PC-3 (cell line): ENCODE data around the gene KRTAP6-2. TPM values are rescaled to one million over a fixed set of nuclear protein-coding genes. Genes with fewer than 3 reads are reported as not detected.

Source experiments
- ATAC-seq: fragments of 200-7000 bp; cut with Tn5 transposase; 2 replicates; pipeline ENCODE4 v1.9.1; 2020; ENCODE audit warnings: mild to moderate bottlenecking, moderate library complexity
- BruUV-seq: library from RNA; stranded (reverse); fragments of 400-500 nt; replicated peaks from 2 replicates; lab custom pipeline; 2021; lab: Mats Ljungman, UMichigan
- CTCF ChIA-PET: fragments of 300-600 bp; sonication (Branson Sonifier 250); formaldehyde crosslinking; loops from one replicate; lab custom pipeline; 2022; ENCODE audit warnings: antibody characterized with exemption; lab: Charles Lee
- POLR2A ChIA-PET: fragments of 300-600 bp; sonication (Branson Sonifier 250); formaldehyde crosslinking; loops from one replicate; lab custom pipeline; 2022; ENCODE audit warnings: antibody characterized with exemption; ENCODE audit not compliant: unreplicated experiment; lab: Charles Lee
- DNase-seq: peaks from one replicate; pipeline ENCODE4 v3.0.0-alpha.2; 2015
- H2AFZ ChIP-seq: fragments of 300-600 bp; sonication (generic); 2 replicates; pipeline ENCODE4 v1.6.0; 2016; ENCODE audit warnings: antibody characterized with exemption, low read length
- H3F3A ChIP-seq: fragments of 300-600 bp; sonication (generic); one replicate; pipeline ENCODE4 v1.6.0; 2017; ENCODE audit warnings: antibody characterized with exemption, low read length, control low read depth, mild to moderate bottlenecking; ENCODE audit not compliant: unreplicated experiment
- H3K27ac ChIP-seq: fragments of 300-600 bp; sonication (generic); 2 replicates; pipeline ENCODE4 v1.5.1; 2016; ENCODE audit warnings: mild to moderate bottlenecking, low read length
- H3K27me3 ChIP-seq: fragments of 300-600 bp; sonication (generic); 2 replicates; pipeline ENCODE4 v1.6.1; 2016; ENCODE audit warnings: low read length, mixed read lengths
- H3K36me3 ChIP-seq: fragments of 300-600 bp; sonication (generic); 2 replicates; pipeline ENCODE4 v1.6.1; 2016; ENCODE audit warnings: low read depth, mixed run types, low read length, mixed read lengths
- H3K4me1 ChIP-seq: fragments of 300-600 bp; sonication (generic); 2 replicates; pipeline ENCODE4 v1.5.1; 2016; ENCODE audit warnings: low read length; ENCODE audit not compliant: insufficient read depth
- H3K4me2 ChIP-seq: fragments of 300-600 bp; sonication (generic); 2 replicates; pipeline ENCODE4 v1.6.0; 2016; ENCODE audit warnings: low read length
- H3K4me3 ChIP-seq: fragments of 300-600 bp; sonication (generic); 2 replicates; pipeline ENCODE4 v1.5.1; 2016; ENCODE audit warnings: mild to moderate bottlenecking, low read length, mixed read lengths
- H3K79me2 ChIP-seq: fragments of 300-600 bp; sonication (generic); 2 replicates; pipeline ENCODE4 v1.6.1; 2017; ENCODE audit warnings: low read length, mixed read lengths
- H3K9ac ChIP-seq: fragments of 300-600 bp; sonication (generic); 2 replicates; pipeline ENCODE4 v1.6.0; 2016; ENCODE audit warnings: mild to moderate bottlenecking, low read length
- H3K9me2 ChIP-seq: fragments of 300-600 bp; sonication (generic); replicated peaks from 2 replicates; pipeline ENCODE4 v1.6.1; 2016; ENCODE audit warnings: mixed run types, low read length, mixed read lengths
- H3K9me3 ChIP-seq: fragments of 300-600 bp; sonication (generic); 2 replicates; pipeline ENCODE4 v1.6.1; 2016; ENCODE audit warnings: low read length, mixed read lengths
- H4K20me1 ChIP-seq: fragments of 300-600 bp; sonication (generic); 2 replicates; pipeline ENCODE4 v1.6.1; 2016; ENCODE audit warnings: low read length, mixed read lengths
- CTCF ChIP-seq: fragments of 300-600 bp; sonication (generic); conservative IDR thresholded peaks from 2 replicates; pipeline ENCODE4 v1.5.1; 2017; ENCODE audit warnings: antibody characterized with exemption, low read depth, mild to moderate bottlenecking, low read length
- EZH2 ChIP-seq: fragments of 300-600 bp; sonication (generic); IDR thresholded peaks from one replicate; pipeline ENCODE4 v1.6.1; 2017; ENCODE audit warnings: antibody characterized with exemption, mild to moderate bottlenecking, low read length; ENCODE audit not compliant: unreplicated experiment
- EZH2phosphoT487 ChIP-seq: fragments of 300-600 bp; sonication (generic); IDR thresholded peaks from 2 replicates; pipeline ENCODE4 v1.6.1; 2018; ENCODE audit warnings: mild to moderate bottlenecking, antibody characterized with exemption, low read length, borderline replicate concordance
- intact Hi-C: fragments of 100-400 bp; cut with micrococcal nuclease; formaldehyde crosslinking; loops from 2 replicates; pipeline ENCODE4 v1.9.0; 2023
- total RNA-seq: library from RNA; depleted of rRNA; stranded (reverse); fragments of >200 nt; gene quantifications from 2 replicates; pipeline ENCODE4 v1.2.3, GENCODE V29; 2014

Gene KRTAP6-2
- total RNA-seq, 1 experiment from 2014 or later, result not detected

GRCh38 chr21:30615199-30615598, 16.5 kb upstream of the KRTAP6-2 start:
- ATAC-seq, result no peak
- BruUV-seq, result no TSS peak
- Histone ChIP-seq H3F3A (peaks cover 4% of the 10 kb centered on the region), H3K4me2 (no peak overlapping the region), H3K27me3 (no peaks in the 10 kb centered on the region), H3K4me1 (peaks cover 20% of the 10 kb centered on the region), H2AFZ (no peak overlapping the region), H3K36me3 (no peaks in the 10 kb centered on the region), H3K9ac (no peak overlapping the region), H3K79me2 (no peaks in the 10 kb centered on the region), H3K9me3 (no peaks in the 10 kb centered on the region), H3K27ac (no peak overlapping the region), H3K4me3 (no peak overlapping the region), H4K20me1 (no peaks in the 10 kb centered on the region), H3K9me2 (no peaks in the 10 kb centered on the region; the same call in 1 of the 2 replicates)
- intact Hi-C loops, result no loop called here
- DNase-seq, result no peak
- TF ChIP-seq EZH2 (no peak), EZH2phosphoT487 (no peak), CTCF (no peak)
- POLR2A ChIA-PET, result no interaction called here
- CTCF ChIA-PET, result no interaction called here

DNA sequence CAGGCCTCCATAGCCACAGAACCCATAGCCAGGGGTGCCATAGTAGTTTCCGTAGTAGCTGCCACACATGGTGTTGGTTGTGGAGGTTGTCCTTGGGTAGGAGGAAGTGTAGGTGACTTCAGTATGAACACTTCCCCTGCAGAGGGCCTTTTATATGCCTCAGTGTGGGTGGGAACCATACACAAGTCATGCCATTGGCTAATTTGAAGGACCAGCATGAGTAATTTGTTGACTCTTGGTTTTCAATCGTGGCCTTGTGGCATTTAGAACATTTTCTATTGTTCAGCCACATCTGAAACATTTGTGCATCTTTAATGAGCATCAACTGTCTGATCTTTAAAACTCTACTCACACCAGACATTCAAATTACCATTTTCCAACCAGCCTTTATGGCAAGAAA, 15.1 kb upstream of the KRTAP6-2 start, which contains the start of gene KRTAP6-1:
TSS of gene KRTAP6-1 (minus strand) at position 95 of the 400 bp plus-strand sequence. CDS start at position 69, 26 bp downstream.
- DNase-seq (peak; percentile 45), ATAC-seq (peak; percentile 38; the same call in 1 of the 2 replicates)
- no peak within 1 kb of the TSS for H2AFZ ChIP-seq
- H3K4me1 ChIP-seq, result peaks cover 8% of the 10 kb centered on the region
- H3K9me3 ChIP-seq, result no peaks in the 10 kb centered on the region
- H3F3A ChIP-seq, result no peaks in the 10 kb centered on the region
- no peak within 1 kb of the TSS for H3K4me2 ChIP-seq
- H3K36me3 ChIP-seq, result no peaks in the 10 kb centered on the region
- no peaks in the 10 kb centered on the region for H4K20me1 ChIP-seq
- ChIA-PET CTCF (no interaction called here), POLR2A (no interaction called here)
- H3K4me3 ChIP-seq, result no peak within 1 kb of the TSS
- no peaks in the 10 kb centered on the region for H3K27me3 ChIP-seq
- intact Hi-C loops, result no loop called here
- no peak within 1 kb of the TSS for H3K27ac ChIP-seq
- no peak for TF ChIP-seq CTCF
- no peak for TF ChIP-seq EZH2phosphoT487
- TF ChIP-seq EZH2, result no peak
- no TSS peak for BruUV-seq
- no peak within 1 kb of the TSS for H3K9ac ChIP-seq
- H3K79me2 ChIP-seq, result no peaks in the 10 kb centered on the region
- no peaks in the 10 kb centered on the region; the same call in 1 of the 2 replicates for H3K9me2 ChIP-seq

- no peaks in the 10 kb centered on the region for H3K9me3 ChIP-seq
- ATAC-seq (no peak), DNase-seq (no peak)
- intact Hi-C loops, result no loop called here
- POLR2A ChIA-PET, result no interaction called here
- H3K4me3 ChIP-seq, result no peak overlapping the region
- CTCF ChIA-PET, result no interaction called here
- TF ChIP-seq EZH2 (no peak), CTCF (no peak), EZH2phosphoT487 (no peak)
- H2AFZ ChIP-seq, result no peak overlapping the region
- H3F3A ChIP-seq, result no peaks in the 10 kb centered on the region
- no peaks in the 10 kb centered on the region for H3K79me2 ChIP-seq
- no peaks in the 10 kb centered on the region for H3K27me3 ChIP-seq
- BruUV-seq, result no TSS peak
- no peak overlapping the region for H3K27ac ChIP-seq
- no peaks in the 10 kb centered on the region for H4K20me1 ChIP-seq
- H3K36me3 ChIP-seq, result no peaks in the 10 kb centered on the region
- H3K9me2 ChIP-seq, result no peaks in the 10 kb centered on the region; the same call in 1 of the 2 replicates
- peaks cover 6% of the 10 kb centered on the region; the same call in 1 of the 2 replicates for H3K4me1 ChIP-seq
- H3K9ac ChIP-seq, result no peak overlapping the region
- no peak overlapping the region for H3K4me2 ChIP-seq
These were observed 13.4 kb upstream of the KRTAP6-2 start for GRCh38 chr21:30612132-30612531.
